GM12891 (cell line): Measurements from ENCODE around the gene NFX1.
"Not testable (repeated sequence)": the region's sequence is repeated elsewhere in the genome, so short reads cannot be mapped to it uniquely, and the experiment has no call there.

Experiments used
- POLR2A ChIP-seq: IDR thresholded peaks from 2 replicates; pipeline ENCODE4 v1.6.1; 2011; ENCODE audit warnings: low read depth, low read length, control low read depth
- POLR2AphosphoS5 ChIP-seq: IDR thresholded peaks from 2 replicates; pipeline ENCODE4 v1.6.1; 2011; ENCODE audit warnings: low read depth, low read length, control low read depth

DNA sequence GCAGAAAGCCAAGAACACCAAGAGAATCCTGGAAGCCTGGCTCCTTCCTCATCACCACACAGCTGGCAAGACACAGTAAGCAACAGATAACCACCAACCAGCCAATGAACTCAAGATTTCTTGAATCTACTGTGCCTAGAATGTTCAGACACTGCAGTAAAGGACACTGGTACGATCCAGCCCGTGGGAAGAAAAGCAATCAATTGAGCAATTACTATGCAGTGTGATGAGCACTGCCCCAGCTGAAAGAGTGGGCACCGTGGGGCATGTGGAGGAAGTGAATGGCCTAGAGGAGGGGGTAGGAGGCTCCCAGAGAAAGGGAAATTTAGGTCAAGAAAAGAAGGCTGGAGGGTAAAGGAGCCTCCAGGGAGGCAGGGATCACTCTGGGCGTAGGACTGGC lies 107.5 kb downstream of the NFX1 start:
- TF ChIP-seq POLR2AphosphoS5, POLR2A: not testable (repeated sequence)
